SK-N-MC (cell line): ENCODE data around the gene MACROD2.

ENCODE experiments used
- EZH2 ChIP-seq: fragments of 200-600 bp; sonication (generic); IDR thresholded peaks from one replicate; pipeline ENCODE4 v1.6.1; 2017; ENCODE audit warnings: antibody characterized with exemption
- POLR2AphosphoS5 ChIP-seq: IDR thresholded peaks from 2 replicates; pipeline ENCODE4 v1.6.1; 2012; ENCODE audit warnings: mild to moderate bottlenecking, low read depth, low read length, borderline replicate concordance

DNA sequence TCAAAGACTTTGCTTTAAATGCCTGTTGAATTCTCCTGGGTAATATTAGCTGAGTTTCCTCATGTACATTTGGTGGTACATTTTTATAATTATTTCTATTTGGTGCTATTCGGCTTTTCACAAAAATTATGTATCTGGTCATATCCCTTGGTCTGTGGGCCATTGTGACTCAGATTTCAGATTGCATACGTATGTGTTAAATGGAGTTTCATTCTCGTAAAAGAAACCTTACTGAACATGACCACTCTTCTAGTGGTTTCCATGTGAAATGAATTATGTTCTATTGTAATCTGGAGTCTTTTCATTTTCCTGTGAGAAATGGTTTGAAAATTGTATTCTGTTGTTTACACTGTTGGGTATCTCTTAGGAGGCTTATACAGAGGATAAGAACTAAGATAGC is 728.3 kb downstream of the MACROD2 start:
- TF ChIP-seq POLR2AphosphoS5, result no peak
- no peak for TF ChIP-seq EZH2
